Measurements from ENCODE around the gene HSD11B1. TPM values are rescaled to one million over a fixed set of nuclear protein-coding genes. Genes with fewer than 3 reads are reported as not detected.

HSD11B1 gene
- total and polyA plus RNA-seq, 12 donors: 0.59 to 15.7 (median 3.0) TPM

DNA sequence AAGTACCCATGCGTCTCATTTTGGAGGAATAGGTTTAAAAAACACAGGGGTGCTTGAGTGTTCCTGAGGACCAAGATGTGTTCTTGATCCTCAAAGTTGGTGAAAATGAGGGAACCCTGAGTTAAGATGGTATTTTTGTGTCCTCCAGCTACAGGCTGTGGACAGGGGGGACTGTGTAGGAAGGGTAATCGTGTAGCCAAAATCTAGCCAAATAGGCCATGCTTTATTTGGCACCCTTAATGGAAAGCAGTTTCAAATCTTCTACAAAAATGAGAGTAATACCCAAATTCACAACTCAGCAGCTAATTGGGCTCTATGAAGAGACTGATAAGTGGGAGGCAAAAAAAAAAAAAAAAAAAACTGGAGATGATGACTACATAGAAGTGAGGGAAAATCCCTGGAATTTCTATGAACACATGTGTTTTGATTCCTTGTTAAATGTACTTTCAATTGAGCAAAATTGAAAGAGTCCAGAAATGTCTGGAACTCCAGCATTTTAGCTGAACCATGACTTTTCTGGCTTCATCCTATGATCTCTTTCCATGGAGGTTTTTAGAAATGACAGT lies 470 bp downstream of the HSD11B1 start:
- Histone ChIP-seq H3K27me3 (no peaks in the 10 kb centered on the region), H3K4me1 (peaks cover 3 to 24% (median 12%) of the 10 kb centered on the region in 9 donors), H3K4me3 (peak overlapping the region in 2 of 10 donors; percentile 8 to 20), H3K36me3 (no peaks in the 10 kb centered on the region), H3K9me3 (no peaks in the 10 kb centered on the region), H3K27ac (peak overlapping the region in 6 of 10 donors; percentile 44 to 57 (median 52))
- intact Hi-C loops (cut with DNase I): loop anchor here in 1 of 10 donors (5.0 kb wide), 1 partner anchor 42 kb away; no protein-coding TSS in a partner anchor
- no peak for DNase-seq
- peak in 7 of 8 donors; percentile 32 to 65 (median 56) for ATAC-seq
- TF ChIP-seq, protein P1, sequence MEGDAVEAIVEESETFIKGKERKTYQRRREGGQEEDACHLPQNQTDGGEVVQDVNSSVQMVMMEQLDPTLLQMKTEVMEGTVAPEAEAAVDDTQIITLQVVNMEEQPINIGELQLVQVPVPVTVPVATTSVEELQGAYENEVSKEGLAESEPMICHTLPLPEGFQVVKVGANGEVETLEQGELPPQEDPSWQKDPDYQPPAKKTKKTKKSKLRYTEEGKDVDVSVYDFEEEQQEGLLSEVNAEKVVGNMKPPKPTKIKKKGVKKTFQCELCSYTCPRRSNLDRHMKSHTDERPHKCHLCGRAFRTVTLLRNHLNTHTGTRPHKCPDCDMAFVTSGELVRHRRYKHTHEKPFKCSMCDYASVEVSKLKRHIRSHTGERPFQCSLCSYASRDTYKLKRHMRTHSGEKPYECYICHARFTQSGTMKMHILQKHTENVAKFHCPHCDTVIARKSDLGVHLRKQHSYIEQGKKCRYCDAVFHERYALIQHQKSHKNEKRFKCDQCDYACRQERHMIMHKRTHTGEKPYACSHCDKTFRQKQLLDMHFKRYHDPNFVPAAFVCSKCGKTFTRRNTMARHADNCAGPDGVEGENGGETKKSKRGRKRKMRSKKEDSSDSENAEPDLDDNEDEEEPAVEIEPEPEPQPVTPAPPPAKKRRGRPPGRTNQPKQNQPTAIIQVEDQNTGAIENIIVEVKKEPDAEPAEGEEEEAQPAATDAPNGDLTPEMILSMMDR (IDR thresholded peaks at IDR 0.05): no peak
- WGBS, 2 donors: 80 to 93% methylated on average over 2 of the region's 2 CpGs

DNA sequence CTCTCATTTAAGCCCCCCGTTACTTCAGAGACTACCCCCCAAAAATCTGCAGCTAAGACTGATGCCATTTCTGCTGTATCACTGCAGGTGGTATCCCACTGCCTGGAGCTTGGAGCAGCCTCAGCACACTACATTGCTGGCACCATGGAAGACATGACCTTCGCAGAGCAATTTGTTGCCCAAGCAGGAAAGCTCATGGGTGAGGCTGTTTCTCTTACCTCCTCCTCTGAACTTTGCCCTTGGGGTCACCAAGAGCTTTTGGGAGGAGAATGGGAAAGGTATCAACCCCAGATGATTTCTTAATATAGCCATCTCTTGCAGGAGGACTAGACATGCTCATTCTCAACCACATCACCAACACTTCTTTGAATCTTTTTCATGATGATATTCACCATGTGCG lies 2.0 kb downstream of the HSD11B1 start:
- no peak overlapping the region for H3K4me3 ChIP-seq
- H3K27ac ChIP-seq: no peak overlapping the region
- intact Hi-C loops (cut with DNase I): loop anchor here in 1 of 10 donors (5.0 kb wide), 1 partner anchor 41 kb away; no protein-coding TSS in a partner anchor
- no peaks in the 10 kb centered on the region for H3K9me3 ChIP-seq
- TF ChIP-seq, protein P1 (IDR thresholded peaks at IDR 0.05): no peak
- H3K36me3 ChIP-seq: no peaks in the 10 kb centered on the region
- no peak for DNase-seq
- ATAC-seq: no peak
- WGBS, 2 donors: 91 to 93% methylated on average over 3 of the region's 3 CpGs
- H3K27me3 ChIP-seq: no peaks in the 10 kb centered on the region
- peaks cover 3 to 24% (median 12%) of the 10 kb centered on the region in 9 donors for H3K4me1 ChIP-seq

DNA sequence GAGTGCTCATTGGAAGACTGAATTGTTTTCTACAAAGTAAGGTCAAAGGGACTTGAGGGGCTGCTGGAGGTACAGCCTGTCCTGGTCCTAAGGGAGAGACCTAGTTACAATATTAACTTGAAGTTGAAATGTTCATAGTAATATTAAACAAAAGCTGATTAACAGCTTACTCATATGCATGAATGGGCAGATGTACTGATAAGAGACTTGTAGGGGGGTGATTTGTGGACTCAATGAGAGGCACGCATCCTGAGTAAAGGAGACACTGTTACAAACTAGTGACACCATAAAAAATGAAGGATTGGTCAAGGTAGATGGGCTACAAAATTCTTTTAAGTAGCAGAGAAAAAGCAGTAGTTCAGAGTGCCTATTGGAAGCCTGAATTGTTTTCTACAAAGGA lies 2.7 kb downstream of the HSD11B1 start:
- Histone ChIP-seq H3K4me3 (no peak overlapping the region), H3K27ac (no peak overlapping the region), H3K9me3 (no peaks in the 10 kb centered on the region), H3K27me3 (no peaks in the 10 kb centered on the region), H3K36me3 (no peaks in the 10 kb centered on the region), H3K4me1 (peaks cover 3 to 24% (median 12%) of the 10 kb centered on the region in 9 donors)
- DNase-seq (no peak), ATAC-seq (no peak)
- intact Hi-C loops (cut with DNase I): loop anchor here in 1 of 10 donors (5.0 kb wide), 1 partner anchor 40 kb away; no protein-coding TSS in a partner anchor
- TF ChIP-seq, protein P1 (IDR thresholded peaks at IDR 0.05): no peak
- WGBS, 2 donors: 89% methylated on average over 1 of the region's 1 CpG

DNA sequence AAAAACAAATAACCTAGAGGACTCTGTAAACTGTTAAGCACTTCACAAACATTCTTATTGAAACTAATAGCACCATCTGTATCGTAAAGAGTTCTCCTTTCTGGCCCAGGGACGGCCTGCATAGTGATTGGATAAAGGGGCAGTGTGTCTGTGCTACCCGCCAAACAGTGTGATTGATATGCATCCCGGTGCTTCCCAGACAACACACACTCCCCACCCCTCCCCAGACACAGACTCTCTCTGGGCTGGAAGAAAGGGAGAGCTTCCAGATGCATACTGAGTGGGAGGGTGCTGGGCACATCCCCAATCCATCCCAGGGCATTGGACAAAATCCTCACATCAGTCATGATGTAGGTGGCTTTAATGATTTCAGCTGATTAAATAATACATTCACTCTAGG lies 3.7 kb downstream of the HSD11B1 start:
- H3K36me3 ChIP-seq: no peaks in the 10 kb centered on the region

More for the DNA sequence above, 3.7 kb downstream of the HSD11B1 start:
- H3K27ac ChIP-seq: no peak overlapping the region
- ATAC-seq: no peak
- H3K4me1 ChIP-seq: peaks cover 3 to 24% (median 10%) of the 10 kb centered on the region in 9 donors
- no peaks in the 10 kb centered on the region for H3K27me3 ChIP-seq
- intact Hi-C loops (cut with DNase I): loop anchor here in 1 of 10 donors (5.0 kb wide), 1 partner anchor 39 kb away; no protein-coding TSS in a partner anchor
- H3K4me3 ChIP-seq: no peak overlapping the region
- no peak for DNase-seq
- TF ChIP-seq, protein P1 (IDR thresholded peaks at IDR 0.05): no peak
- H3K9me3 ChIP-seq: no peaks in the 10 kb centered on the region
- 72 to 76% methylated on average over 4 of the region's 4 CpGs for WGBS, 2 donors
